Activated gamma-delta T cell treated with anti-CD3 and anti-CD28 coated beads, Interleukin-2, amount 50 U/mL, for 16 hours (primary cell): ENCODE measurements around the gene HIVEP3.

Source experiments
- DNase-seq: peaks from one replicate; pipeline ENCODE4 v3.0.0-alpha.2; 2020; ENCODE audit warnings: low read depth

HIVEP3 gene

DNA sequence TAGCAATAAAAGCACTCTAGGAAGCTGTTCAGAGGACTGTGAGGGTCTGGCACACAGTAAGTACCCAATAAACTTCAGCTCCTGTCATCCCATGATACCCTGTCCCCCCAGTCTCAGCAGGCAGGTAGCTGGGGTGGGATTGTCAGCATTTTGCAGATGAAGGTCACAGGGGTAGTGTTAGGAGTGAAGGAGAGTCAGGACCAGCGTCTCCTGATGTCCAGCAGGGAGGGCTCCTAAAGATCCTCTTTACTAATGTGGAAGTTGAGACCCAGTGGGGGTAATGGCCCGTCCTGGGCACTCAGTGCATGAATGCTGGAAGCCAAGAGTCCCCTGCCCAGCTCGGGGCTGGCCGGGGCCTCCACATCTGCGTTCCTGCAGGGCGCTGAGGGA lies 402.9 kb downstream of the HIVEP3 start:
- DNase-seq = no peak

DNA sequence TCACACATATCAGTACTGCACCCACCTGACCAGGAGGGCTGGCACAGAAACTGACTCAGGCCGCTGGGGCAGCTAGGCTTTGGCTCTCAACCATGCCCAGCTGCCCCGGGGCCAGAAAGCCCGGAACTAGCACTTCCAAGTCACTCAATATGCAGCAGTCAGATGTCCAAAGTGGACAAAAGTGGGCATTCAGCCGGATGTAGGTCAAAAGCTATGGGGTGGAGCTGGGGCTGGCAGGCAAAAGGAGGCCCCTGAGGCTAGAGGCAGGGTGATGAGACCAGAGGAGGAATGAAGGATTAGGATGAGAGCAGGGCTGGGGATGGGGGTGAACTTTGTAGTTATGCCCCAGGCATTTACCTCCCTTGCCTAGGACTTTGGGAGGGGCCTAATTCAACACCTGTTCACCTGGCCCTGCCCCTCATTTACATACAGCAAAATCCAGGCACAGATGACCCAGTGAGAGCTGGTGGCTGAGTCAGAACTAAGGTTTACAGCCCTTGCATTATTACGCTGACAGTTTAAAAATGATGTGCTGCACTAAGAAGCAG lies 403.5 kb downstream of the HIVEP3 start:
- DNase-seq = no peak

DNA sequence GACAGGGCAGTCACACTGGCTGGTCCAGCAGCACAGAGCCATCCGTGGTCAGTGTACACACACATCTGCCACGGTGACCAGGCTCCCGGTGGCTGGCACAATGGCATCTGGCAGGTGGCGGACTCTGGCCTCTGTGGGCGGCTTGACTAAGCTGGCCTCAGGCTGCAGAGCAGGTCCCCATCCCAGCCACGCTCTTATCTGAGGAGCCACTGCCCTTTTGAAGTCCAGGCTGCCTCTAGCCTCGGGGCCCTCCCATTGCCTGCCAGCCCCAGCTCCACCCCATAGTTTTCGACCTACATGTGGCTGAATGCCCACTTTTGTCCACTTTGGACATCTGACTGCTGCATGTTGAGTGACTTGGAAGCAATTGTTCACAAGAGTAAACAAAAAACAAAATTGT lies 404.3 kb downstream of the HIVEP3 start:
- DNase-seq = no peak

DNA sequence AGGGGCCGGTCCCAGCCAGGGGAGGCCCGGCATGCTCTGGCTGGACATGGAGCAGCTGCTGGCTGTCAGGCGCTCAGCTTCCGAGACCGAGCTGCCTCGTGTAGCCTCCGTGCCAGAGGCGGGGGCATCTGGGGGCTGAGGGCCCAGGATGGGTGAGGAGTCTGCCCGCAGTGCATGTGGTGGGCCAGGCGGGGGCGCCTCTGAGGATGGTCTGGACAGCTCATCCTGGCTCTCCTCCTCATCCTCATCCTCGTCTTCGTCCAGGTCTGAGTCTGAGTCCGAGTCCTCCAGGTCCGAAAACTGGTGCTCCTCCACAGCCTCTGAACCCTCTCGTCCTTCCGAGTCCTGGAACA lies 405.4 kb downstream of the HIVEP3 start:
- DNase-seq = no peak

DNA sequence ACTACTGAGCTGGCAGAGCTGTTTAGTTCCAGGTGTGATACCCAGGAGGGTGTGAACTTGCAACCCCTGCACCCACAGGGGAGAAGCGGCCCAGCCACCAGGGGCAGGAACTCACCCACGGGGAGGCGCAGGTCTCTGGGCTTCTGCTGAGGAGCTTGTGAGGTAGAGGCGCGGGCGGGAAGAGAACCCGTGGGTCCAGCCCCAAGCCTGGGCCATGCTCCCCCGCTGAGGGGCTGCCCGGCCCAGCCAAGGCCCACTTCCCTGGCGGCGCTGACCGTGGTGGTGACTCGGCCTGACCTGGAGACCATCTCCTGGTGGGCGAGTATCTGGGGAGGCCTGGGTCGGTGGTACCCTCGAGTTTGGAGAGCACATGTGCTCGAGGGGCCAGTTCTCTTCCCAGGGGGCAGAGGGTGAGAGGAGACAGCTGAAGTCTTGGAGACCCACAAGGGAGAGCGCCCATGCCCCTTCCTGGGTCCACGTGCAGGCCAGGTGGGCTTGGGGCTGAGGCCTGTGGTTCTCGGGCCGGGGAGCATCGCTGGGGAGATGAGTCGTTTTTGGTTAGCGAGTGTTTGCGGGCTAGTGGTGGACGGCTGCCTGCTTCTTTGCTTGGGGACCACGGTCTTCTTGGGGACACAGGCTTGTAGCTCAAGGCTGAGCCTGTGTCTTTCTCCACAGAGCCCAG lies 405.9 kb downstream of the HIVEP3 start:
- no peak for DNase-seq

DNA sequence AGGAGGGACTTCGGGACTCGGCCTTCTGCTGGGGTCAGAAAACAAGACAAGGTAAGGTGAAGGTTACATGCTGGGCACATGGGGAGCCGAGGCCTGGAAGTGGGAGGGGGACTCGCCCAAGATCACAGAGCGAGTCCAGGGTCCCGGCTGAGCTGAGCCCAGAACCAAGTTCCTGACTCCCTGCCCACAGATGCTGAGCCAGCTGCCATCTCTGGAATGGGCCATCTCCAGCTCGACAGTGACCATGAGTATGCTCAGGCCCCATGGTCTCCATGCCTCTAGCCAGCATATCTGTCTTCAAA lies 407.5 kb downstream of the HIVEP3 start:
- no peak for DNase-seq

DNA sequence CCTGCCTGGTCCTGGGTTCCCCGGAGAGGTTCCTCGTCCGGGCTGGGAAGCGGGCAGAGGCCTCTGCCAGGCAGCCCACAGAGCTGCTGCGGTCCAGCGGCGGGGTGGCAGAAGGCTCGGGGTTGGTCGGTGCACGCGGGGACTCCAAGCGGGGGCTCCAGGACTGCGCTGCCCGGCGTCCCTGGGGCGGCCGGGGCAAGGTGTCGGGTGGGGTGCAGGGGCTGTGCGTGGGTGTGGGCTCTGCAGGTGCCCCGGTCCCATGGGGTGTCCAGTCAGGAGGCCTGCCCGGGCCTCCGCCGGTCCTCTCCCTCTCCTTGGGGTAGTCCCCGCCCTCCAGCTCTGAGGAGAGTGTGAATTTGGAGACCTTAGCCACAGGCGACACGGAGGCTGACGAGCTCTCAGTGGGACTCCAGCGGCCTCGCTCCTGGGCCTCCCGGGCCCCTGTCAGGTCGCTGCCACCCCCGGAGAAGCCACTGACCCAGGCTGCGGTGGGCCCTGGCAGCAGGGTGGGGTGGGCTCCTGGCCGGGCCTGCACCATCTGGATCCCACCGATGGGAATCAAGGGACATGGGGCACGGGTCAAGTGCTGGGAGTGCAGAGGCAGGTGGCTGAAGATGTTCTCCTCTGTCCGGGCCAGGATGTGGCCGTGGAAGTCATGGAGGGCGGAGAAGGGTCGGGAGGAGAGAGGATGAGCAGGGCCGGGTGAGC lies 408.0 kb downstream of the HIVEP3 start:
- no peak for DNase-seq

DNA sequence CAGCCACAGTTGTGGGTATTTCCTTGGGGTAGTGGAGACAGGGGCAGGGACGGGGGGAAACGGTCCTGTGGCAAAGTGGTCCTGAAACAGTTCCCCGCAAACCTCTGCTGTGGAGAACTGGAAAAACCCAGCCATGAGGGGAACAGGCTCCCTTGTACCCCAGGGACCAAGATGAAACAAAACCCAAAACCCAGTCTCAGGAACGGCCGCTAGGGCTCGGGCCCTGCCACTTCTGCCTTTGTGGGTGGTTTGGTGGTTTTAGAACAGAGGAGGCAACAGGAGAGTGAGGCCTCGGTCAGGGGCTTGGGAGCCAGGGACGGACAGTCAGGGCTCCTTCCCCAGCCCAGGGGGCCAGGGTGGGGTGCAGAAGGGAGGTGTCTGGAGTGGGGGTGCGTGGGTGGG lies 409.5 kb downstream of the HIVEP3 start:
- DNase-seq = no peak

DNA sequence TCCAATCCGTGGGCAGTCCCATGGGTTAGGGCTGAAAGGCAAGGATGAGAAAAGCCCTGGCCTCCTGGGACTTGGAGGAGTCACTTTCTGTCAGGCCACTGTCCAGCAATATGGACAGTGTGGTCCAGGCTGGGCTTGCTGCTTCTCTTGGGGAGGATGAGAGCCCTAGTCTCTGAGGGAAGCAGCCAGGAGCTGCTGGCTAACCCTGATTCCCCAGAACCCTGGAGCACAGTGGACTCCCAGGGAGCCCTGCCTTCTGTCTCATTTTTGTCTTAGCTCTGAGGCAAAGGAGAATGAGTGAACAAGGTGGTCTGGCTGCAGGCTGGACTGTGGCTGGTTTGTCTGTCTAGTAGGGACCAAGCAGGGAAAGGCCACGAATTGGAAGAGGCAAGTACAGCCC lies 410.4 kb downstream of the HIVEP3 start:
- no peak for DNase-seq

DNA sequence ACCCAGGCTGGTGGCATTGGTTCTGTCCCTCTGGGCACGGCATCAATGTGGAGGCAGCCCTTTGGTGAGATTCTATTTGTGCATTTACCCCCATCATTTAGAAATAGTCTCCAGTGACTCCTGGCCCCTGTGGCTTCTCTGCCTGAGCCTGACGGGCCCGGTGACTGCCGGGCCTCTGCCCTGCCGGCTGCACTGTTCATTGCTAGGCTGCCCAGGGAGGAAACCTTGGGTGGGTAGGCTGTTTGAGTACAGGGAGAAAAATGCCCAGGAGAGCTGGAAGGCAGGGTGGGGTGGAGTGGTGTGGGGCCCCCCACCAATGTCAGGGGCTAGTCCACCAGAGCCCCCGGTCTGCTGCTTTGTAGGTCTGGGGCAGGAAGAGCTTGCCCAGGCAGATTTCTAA lies 410.9 kb downstream of the HIVEP3 start:
- DNase-seq = no peak

DNA sequence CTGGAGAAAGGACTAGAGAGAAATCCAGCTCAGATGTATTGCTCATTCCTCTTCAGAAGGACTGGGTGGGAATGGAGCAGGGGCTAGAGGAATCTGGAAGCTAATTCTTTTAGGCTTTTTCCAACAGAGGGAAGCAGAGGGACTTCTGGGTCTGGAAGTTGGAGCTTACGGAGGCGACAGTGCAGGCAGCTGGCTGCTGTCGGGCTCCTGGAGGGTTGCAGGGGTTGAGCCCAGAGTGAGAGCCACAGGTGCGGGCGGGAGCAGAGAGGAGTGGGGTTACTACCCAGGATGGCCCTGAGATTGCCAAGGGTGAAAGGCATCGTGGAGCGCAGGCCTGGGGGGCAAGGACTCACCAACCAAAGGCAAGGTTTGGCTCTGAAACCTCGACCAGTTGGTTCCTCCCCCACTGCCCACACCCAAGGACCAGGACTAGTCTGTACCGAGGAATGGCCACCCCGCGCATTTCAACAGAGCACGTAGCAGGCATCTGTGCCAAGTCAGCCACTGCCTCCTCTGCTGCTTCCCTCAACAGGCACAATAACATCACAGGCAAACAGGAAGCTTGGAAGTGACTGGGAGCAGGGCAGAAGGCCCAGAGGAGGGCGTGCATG lies 411.5 kb downstream of the HIVEP3 start:
- no peak for DNase-seq

DNA sequence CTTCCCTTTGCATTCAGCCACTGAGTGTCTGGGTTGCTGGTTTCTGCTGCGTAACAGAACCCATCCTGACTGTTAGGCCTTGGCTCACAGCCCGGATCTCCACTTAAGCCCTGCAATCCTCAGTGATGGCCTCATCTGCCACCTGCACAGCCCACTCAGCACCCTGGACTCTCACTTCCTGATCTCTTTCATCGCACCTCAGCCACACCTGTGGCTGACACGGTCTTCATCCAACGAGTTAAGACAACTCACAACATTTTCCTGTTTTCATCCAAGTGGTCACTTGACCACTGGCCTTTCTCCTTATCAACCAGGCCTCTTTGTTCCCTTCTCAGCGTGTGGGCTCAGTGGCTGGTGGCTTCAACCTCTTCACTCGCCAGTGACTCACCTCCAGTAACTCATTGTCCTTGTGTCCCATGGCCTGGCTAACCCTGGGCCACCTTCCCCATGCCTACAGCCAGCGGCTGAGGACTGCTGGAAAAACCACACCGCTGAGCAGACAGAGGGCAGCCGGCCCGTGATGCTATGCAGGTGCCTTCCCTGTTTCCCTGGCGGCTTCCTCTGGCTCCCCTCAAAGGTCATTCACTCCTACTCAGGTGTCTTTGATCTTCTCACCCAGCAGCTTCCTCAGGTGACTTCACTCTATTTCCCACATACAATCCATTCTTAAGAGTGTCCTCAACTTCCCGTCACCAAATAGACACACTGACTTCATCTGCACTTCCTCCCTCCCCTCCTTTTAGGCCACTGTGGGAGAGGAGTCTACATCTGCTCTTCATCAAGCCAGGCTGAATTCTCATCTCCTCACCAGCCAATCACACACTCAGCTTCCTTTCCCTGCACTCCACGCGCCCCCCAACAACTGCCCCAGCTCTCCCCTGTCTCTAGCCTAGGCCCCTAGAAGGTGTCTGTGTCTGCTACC lies 414.3 kb downstream of the HIVEP3 start:
- DNase-seq = no peak

DNA sequence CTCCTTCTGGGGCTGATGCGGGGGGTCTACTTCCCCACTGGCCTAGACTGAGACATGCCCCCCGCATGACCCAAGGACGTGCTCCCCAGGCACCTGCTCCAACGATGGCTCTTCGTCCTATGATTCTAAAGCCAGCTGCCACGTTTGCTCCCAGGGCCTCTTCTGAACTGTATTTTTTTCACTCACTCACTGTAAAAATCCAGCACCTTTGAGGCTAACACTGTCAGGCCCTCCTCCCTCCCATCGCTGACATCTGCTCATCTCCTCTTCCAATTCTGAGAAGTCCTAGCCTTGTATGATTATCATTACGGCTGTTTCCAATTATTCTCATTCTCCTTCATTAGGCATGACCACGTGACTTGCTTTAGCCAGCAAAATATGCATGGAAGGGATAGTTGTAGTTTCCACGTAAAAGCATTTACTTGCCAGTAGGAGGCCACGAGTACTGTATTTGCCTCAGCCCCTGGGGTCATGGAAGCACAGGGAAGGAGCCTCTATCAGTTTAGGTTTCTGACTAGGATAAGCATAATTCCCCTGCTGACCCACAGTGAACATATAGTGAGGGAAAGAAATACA lies 415.1 kb downstream of the HIVEP3 start:
- DNase-seq = no peak

DNA sequence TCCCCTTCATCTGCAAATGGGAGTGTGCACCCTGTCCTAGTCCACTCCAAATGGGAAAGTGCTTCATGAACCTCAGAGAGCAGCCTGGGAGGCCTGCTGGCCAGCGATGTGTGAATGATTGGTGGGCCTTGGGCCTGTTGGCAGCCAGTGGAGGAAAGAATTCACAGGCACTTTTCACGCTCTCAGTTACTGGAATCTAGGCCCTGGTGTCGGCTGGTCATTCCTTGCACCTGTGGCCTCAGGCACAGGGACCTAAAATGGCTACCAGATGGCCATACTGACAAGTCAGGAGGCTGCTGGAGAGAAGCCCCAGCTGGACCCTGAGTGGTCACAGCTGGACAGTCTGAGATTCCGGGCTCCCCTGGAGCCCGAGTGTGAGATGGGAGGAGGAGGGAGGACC lies 415.8 kb downstream of the HIVEP3 start:
- no peak for DNase-seq

DNA sequence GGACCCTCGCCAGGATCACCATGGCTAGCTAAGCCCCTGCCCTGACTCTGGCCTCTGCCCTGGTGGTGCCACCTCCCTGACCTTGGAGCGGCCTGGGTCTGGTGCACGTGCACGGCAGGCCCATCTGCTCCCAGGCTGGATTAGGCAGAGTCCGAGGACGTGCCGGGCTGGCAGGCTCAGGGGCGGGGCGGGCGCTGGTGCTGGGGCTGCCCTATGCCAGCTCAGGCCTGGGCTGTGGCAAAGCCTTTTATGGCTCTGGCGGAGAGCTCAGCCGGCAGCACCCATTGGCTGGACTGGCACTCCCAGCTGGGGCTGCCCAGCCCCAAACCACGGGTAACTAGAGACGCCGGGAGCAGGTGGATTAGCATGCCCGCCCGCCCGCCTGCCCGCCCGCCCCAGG lies 417.1 kb downstream of the HIVEP3 start:
- no peak for DNase-seq

DNA sequence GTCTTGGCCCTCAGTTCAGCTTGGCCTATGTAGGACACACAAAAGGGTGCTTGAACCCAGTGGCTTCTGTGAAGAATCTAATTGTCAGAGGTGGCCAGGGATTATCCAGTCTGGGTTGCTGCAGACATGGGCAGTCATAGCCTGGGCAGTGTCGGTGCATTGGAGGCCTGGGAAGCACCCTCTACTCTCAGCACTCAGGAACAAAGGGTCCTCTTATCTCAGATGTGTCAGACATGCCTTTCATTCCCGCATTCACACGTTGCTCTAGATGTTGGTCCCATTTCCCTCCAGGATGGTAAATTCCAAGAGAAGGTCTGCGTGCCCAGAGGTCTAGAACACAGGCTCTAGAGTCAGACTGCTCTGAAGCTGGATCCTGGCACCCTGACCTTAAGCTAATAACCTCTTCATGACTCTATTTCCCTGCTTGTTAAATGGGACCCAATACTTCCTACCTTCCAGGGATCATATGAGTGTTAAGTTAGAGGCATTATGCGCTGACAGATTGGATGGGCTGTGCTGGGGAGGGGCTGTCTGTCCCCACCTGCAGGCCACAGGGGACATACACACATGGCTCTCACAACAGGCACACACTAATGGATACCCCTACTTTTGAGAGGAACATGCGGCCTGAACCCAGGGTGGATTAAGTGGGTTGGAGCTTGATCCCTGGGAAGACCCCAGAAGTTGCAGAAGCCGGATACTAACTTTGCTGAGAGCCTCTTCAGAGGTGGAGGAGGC lies 417.8 kb downstream of the HIVEP3 start:
- no peak for DNase-seq

DNA sequence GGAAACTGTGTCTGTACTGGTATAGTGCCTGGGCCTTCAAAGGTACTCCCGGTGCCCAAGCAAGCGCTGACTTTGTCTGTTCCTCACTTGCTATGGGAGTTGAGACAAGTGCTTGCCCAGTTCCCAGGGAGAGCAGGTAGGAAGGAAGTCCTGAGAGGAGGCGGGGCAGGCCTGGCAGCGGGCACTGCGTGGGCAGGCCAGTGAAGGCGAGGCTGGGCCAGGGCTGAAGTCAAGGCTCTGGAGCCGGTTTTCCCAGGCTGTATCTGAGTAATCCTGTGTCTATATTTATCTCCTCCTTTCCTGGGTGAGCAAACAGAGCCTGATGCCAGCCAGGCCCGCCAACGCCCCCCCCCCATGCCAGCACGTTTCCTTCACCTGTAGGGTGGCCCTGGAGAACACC lies 418.3 kb downstream of the HIVEP3 start:
- DNase-seq = no peak

DNA sequence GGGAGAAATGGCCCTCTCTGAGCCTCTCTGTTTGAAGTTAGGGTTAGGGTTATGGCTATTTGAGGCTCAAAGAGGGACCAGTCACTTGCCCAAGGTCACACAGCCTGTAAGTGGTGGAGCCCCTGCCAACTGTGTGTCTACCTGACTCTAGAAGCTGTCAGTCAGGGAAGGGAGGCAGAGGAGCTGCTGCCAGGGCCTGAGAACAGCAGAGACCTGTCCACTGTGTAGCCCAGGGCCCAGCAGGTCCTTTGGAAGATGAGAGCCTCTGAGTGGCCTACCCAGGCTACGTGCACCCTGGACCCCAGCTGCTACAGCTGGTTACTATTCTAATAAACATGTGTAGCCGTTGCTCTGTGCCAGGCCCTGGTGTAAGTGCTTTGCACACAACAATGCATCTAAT lies 419.1 kb downstream of the HIVEP3 start:
- DNase-seq = no peak

DNA sequence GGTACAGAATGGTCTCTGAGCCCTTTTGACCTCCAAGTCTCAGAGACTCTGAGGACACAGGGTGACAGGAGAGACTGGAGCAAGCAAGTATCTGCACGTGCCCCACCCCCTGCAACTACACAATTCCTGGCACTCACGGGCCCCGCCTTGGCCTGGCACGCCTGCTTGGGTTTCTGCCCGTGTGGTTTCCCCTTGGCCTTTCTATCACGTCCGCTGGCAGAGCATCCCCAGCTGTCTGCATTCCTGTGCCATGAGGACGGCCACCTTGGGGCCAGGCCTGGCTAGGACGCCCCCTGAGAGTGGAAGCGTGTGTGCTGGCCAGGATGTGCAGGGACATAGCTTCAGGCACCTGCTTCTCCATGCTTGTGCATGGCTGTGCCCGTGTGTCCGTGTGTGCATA lies 419.9 kb downstream of the HIVEP3 start:
- DNase-seq = no peak

DNA sequence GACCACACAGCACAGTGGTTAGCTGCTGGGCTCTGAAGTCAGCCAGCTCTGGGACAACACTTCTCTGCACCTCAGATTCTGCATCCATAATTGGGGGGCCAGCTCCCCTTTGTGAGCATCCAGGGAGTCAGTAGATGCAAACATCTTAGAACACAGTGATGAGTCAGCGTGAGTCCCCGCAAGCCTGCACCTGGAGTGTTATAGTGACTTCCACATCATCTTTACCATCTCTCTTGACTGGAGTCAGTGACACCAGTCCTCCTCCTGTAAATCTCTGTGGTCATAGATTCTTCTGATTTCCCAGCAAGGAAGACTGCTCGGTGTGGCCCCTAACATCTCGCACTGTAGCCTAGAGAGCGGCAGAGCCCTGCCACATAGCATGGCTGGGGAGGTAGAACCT lies 420.3 kb downstream of the HIVEP3 start:
- DNase-seq = no peak

DNA sequence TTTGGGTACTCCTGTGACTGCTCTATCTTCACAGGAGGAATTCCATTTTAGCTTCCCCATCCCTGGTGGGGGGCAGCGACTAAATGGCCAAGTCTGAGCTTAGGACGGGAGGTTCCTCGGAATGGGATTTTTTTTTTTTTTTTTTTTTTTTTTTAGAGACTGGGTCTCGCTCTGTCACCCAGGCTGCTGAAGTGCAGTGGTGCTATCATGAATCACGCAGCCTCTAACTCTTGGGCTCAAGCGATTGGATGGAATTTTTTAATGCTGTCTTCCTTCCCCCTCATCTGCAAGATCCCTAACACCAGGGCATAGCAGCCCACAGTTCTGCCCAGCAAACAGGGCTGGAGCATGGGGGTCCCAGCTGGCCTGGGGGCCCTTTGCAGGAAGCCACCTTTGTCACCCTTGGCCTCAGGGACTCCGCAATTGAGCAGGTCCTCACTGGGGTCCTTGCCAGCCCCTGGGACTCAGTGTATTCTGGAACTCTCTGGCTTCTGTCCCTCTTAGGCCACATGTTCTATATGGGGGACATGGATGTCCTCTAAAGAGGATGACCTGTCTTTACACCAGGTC lies 421.2 kb downstream of the HIVEP3 start:
- DNase-seq = no peak
